GM13977 (cell line): ENCODE results near the gene STPG2.

Source experiments
- DNase-seq: peaks from one replicate; pipeline ENCODE4 v3.0.0; 2012; ENCODE audit warnings: low spot score
- in situ Hi-C: fragments of 300-500 bp; cut with MboI; formaldehyde crosslinking; loops from one replicate; pipeline ENCODE4 v1.12.0; 2022; ENCODE audit warnings: low sequenced_read_pairs, low pct_unique_long_range_greater_than_20kb, mixed read lengths, inconsistent platforms; ENCODE audit not compliant: unreplicated experiment
- TF ChIP-seq, protein P1 (sequence below): IDR thresholded peaks from 2 replicates; pipeline ENCODE4 v1.5.1; 2012; ENCODE audit warnings: mild to moderate bottlenecking, control low read depth; ENCODE audit not compliant: insufficient read depth; ENCODE audit errors: extremely low read depth, missing control alignments

Gene STPG2

DNA sequence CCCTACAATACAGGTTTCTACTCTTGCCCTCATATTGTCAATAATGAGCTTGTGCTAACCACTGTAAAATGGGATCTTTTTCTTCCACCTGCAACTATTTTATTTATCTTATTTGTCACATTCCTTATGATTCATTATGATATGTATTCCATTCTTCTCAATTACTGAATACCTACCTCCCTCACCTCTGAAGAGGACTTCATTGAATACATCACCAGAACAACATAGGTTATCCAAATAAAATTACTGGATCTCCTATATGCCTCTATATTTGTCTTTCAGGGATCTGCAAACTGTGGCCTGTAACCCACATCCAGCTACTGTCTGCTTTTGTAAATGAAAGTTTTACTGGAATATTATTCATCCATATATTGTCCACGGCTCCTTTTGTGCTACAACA is 41.3 kb downstream of the STPG2 start:
- in situ Hi-C loops = no loop called here
- TF ChIP-seq, protein P1, sequence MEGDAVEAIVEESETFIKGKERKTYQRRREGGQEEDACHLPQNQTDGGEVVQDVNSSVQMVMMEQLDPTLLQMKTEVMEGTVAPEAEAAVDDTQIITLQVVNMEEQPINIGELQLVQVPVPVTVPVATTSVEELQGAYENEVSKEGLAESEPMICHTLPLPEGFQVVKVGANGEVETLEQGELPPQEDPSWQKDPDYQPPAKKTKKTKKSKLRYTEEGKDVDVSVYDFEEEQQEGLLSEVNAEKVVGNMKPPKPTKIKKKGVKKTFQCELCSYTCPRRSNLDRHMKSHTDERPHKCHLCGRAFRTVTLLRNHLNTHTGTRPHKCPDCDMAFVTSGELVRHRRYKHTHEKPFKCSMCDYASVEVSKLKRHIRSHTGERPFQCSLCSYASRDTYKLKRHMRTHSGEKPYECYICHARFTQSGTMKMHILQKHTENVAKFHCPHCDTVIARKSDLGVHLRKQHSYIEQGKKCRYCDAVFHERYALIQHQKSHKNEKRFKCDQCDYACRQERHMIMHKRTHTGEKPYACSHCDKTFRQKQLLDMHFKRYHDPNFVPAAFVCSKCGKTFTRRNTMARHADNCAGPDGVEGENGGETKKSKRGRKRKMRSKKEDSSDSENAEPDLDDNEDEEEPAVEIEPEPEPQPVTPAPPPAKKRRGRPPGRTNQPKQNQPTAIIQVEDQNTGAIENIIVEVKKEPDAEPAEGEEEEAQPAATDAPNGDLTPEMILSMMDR = no peak
- no peak for DNase-seq

DNA sequence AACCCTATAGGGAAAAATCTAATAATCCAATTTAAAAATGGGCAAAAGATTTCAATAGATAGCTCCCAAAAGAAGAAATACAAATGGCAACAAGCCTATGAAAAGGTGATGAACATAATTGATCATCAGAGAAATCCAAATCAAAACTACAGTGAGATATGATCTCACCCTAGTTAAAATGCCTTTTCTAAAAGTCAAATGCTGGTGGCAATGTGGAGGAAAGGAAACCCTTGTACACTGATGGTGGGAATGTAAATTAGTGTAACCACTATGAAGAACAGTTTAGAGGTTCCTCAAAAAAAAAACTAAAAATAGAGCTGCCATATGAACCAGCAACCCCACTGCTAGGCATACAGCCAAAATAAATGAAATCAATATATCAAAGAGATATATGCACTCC is 44.5 kb downstream of the STPG2 start:
- no peak for DNase-seq
- in situ Hi-C loops = no loop called here
- TF ChIP-seq, protein P1 = no peak

DNA sequence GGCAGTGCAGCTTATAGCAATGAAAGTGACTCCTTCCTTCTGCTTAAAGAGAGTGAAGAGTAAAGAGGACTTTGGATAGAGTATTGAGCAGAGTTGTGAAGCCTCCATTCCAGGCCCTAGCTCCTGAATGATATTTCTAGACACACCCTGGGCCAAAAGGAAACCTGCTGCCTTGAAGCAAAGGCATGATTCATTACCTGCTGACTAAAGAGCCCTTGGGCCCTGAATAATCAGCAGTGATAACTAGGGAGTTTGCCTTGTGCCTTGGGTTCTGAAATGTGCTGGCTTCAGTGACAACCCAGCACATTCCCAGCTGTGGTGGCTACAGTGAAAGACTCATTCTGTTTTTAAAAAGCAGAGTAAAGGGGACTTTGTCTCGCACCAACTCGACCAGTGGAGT is 49.2 kb downstream of the STPG2 start:
- TF ChIP-seq, protein P1 = no peak
- no peak for DNase-seq
- in situ Hi-C loops = no loop called here

DNA sequence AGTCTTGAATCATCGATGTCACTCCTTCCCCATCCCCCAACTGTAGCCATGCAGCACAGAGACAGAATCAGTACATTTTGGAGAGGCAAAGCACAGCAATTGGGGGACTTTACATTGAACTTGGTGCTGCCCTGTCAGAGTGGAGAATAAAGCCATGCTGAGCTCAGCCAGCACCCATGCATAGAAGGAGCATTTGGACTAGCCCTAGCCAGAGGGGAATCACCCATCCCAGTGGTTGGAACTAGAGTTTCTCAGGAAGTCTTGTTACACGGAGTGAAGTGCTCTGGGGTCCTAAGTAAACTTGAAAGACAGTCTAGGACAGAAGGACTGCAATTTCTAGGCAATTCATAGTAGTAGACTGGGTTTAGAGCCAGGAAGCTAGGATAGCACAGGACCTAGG is 49.6 kb downstream of the STPG2 start:
- TF ChIP-seq, protein P1 = no peak
- in situ Hi-C loops = no loop called here
- no peak for DNase-seq

DNA sequence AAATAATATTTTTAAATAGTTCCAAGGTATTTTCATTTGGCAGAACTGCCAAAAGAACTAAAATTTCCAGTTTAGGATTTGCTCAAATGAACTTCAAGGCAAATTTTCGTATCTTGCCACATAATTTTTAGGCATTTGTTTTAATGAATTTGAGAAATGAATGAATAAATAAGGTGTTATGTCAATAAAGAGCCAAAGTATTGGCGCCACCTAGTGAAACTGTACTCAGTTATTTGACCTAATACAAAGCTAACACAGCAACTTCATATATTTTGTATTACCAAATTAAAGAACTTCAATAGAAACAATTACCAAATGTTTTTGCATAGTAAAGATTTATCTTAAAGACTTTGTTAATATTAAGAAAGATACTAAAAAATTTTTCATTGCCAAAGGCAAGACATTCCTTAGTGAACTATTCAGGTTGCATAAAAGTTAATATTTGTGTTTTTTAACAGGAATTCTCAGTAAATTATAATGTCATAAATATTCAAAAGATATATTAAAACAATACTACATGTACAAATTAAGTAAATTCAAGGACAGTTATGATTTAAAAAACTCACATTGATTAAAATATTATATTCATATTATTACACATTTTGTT is 50.3 kb downstream of the STPG2 start:
- in situ Hi-C loops = no loop called here
- DNase-seq = no peak
- TF ChIP-seq, protein P1 = peak; percentile 51

DNA sequence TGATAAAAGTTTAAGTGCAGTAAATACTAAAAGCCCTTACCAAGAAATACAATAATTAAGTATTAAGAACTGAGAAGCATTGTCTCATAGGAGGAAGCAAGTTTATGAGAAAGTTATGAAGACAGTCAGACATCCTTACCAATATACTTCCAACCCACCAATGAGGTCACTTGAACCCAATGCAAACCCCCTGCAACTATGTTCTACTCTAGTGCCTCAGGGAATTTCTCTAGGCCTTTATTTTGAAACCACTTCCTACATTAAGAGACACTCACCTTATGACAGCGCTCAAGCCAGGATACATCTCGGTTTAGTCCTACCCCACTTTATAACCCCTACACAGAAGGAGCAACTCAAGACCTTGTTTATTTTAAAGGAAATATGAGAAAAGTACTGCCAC is 61.3 kb downstream of the STPG2 start:
- in situ Hi-C loops = no loop called here
- TF ChIP-seq, protein P1 = no peak
- no peak for DNase-seq

DNA sequence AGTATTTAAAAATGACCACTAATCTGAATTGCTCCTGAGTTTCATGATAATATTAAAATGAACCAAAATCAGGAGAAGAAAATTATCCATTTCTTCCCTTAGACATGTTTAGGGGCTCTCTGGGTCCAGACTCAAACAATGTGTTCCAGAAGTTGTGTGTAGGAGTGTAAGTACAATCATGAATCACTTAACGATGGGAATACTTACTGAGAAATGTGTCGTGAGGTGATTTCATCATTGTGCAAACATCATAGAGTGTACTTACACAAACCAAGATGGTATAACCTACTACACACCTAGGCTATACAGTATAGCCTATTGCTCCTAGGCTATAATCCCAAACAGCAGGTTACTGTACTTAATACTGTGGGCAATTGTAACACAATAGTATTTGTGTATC is 74.8 kb downstream of the STPG2 start:
- in situ Hi-C loops = no loop called here
- TF ChIP-seq, protein P1 = no peak
- DNase-seq = no peak
